Measurements from ENCODE around the gene GAS7.
"Not testable (repeated sequence)": the region's sequence is repeated elsewhere in the genome, so short reads cannot be mapped to it uniquely, and the experiment has no call there.

GAS7 gene

DNA sequence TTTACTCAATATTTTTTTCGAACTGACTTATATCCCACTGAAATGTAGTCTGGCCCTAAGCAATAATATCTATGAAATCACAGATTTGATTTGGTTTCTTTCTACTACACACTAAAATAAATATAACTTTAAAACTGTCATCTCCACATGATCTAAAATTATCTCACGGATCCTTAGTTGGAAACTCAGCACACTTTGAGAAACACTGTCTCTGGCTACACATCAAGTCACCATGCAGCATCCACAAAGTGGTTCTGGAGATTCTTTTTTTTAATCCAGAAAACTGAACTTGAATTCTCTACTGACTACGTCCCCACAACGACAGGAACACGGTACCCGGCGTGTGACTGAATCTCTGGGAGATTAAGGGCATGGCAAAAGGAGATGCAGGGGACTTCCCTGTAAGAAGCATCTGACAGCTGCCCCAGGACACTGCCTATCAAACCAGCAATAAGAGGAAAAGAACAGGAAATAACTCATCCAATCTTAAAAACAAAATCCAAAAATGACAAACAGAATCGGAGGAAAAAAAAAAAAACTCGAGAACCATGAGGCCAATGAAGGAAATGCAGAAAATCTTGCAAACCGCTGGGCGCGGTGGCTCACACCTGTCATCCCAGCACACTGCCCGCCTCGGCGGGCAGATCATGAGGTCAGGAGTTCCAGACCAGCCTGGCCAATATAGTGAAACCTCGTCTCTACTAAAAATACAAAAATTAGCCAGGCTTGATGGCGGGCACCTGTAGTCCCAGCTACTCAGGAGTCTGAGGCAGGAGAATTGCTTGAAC lies 152.3 kb downstream of the GAS7 start:
- no peak for DNase-seq

DNA sequence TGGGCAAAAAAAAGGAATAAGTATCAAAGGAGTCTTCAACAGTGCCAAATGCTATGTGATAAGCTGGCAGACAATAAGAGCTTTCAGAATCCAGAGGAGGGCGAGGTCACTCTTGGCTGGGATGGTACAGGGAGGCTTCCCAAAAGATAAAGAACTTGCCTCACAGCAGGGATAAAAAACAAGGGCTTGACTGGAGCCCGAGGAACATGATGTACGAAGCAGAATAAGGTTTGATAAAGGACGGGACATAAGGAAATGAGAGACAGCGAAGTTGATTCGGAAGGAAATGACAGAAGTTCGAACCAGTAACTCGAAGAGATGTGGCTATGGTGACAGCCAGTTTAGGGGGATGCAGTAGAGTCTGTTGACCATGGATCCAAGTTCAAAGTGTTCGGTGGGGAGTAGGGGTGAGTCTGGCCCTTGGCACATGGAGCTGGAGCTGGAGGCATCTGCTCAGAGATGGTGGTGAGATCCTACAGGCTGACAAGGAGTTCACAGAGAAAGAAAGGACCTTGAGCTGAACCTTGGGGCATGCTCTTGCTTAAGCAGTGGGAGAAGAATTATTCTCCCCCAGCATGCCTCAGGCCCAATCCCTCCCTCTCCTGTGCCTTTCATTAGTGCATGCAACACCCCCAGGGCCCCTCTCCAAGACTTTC lies 155.7 kb downstream of the GAS7 start:
- no peak for DNase-seq

DNA sequence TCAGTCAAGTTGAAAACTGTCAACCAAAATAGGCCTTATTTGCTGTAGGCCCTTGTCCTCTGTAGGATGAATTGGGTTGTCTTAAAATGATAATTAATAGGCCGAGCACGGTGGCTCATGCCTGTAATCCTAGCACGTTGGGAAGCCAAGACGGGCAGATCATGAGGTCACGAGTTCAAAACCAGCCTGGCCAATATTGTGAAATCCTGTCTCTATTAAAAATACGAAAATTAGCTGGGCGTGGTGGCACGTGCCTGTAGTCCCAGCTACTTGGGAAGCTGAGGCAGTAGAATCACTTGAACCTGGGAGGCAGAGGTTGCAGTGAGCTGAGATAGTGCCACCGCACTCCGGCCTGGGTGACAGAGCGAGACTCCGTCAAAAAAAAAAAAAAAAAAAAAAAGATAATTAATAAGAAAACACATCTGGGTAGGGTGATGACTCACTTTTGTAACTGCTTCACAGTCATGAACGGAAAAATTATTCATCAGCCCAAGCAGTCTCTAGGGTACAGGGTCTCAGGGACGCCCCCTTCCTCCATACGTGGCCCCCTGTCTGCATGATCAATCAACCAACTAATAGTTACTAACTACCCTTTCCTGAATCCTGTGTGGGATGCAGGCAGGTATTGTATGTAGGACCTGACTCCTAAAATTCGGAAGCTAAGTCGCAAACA lies 156.4 kb downstream of the GAS7 start:
- no peak for DNase-seq

DNA sequence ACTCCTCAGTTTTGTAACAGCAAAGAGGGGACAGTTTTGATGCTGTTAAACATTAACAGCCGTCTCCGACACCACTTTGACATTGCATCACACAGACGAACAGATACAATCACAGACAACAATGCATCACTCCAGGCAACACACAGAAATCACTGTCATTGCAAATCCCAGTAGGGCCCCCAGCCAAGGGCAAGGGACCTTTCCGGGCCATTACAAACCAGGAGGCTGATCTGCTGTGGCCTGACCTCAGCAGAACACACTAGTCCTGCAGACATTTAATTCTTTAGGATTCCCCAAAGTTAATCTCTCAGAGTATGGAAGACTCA lies 157.2 kb downstream of the GAS7 start:
- no peak for DNase-seq

DNA sequence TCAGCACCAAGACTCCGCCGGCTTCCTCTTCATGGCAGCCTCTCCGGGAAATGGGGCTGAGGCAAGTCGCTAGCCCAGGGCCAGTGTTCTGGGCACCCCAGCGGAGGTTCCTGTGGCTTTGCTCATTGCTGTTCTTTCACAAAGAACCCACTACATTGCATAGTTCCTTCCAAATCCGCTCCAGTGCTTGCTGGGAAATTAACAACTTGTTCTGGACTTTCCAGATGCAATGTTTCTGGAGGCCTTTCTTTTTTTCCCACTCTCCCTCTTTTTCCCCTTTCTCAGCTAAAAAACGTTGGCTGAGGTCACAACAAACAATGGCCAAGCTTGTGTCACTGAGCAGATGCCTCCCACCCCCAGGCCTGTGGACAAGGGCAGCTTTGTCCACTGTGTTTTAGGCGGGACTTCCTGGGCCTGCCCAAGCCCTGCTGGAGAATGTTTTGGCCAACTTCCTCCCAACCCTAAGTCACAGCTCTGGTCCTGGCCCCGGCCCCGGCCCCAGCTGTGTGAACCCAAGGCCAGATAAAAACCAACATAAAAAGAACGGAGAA lies 161.8 kb downstream of the GAS7 start:
- no peak for DNase-seq

DNA sequence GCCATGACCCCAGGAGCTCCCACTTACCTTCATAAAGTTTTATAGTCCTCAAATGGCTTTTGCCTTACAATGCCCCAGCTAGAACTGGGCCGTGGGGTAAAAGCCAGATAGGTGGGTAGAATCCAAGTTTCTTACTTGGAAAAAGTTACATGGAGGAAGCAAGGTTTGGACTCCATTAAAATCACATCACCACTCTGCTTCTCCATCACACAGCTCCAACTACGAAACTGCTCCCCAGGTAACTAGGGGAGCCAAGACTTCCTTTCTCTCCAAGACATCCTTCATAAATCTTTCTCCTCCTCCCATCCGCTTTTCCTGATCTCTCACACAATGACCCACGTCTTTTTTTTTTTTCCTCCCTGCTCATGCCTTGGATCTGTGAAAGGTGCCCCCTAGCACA lies 162.5 kb downstream of the GAS7 start:
- DNase-seq, result no peak

DNA sequence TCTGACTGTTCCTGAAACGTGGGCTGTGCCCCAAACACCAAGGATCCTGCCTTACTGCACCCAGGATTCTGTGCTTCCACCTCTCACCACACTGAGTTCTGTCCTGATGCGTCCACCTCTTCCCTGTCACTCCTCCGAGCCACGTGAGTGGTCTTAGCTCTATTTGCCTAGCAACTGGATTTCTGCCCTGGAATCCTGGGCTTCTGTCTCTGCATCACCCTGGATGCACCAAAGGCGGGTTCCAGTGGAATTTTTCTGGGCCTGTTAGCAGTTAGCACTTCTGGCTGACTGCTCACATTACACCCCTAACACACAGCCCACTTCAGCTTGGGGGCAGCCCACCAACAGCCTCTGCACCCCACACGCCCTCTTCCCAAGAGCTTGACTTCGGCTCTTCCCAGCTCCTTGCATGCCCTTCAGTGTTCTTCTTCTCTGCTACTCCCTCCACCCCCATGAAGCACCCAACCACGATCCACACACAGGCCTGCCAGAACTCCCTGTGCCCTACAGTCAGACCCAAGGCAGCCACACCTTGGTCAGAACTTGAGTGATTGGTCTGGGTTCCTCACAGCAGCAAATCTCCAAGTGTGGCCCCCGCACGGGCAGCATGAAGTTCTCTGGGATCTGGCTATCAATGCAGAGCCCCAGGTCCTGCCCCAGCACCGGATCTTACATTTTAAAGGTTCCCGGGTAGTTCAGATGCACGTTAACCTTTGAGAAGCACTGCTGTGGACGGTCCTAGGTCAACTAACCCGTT lies 163.5 kb downstream of the GAS7 start:
- DNase-seq, result no peak

DNA sequence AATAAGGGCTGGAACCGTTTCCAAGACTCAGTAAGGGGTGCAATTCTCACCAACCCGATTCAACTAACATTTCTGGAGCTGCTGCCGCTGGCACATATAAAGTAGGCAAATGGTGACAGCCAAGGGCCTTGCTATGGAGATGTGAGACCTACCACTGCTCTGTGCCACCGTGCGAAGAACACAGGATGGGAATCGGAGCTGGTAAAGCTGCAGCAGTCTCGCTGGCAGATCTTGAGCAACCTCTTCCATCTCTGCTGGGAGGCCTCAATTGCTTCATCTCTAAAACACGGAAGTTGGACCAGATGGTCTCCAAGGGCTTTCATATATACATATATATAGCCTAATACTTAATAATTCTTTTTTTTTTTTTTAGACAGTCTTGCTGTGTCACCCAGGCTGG lies 164.4 kb downstream of the GAS7 start:
- no peak for DNase-seq

DNA sequence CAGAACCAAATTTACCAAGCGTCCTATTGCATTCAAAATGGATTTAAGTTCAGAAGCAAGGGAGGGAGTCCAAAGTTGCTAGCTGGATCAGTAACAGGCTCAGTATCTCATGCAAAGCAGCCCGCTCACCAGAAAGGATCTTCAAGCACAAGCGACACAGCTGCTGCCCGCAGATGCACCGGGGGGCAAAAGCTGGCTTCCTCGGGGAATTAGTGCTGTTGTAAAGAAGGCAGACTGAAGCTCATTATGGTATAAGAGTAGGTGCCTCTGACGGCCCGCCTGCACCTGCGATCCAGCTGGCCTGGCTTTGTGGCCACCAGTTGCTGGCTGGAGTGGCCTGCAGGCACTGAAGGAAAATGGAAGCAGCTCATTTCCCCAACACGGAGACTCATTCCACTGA lies 165.0 kb downstream of the GAS7 start:
- DNase-seq, result peak; percentile 87

DNA sequence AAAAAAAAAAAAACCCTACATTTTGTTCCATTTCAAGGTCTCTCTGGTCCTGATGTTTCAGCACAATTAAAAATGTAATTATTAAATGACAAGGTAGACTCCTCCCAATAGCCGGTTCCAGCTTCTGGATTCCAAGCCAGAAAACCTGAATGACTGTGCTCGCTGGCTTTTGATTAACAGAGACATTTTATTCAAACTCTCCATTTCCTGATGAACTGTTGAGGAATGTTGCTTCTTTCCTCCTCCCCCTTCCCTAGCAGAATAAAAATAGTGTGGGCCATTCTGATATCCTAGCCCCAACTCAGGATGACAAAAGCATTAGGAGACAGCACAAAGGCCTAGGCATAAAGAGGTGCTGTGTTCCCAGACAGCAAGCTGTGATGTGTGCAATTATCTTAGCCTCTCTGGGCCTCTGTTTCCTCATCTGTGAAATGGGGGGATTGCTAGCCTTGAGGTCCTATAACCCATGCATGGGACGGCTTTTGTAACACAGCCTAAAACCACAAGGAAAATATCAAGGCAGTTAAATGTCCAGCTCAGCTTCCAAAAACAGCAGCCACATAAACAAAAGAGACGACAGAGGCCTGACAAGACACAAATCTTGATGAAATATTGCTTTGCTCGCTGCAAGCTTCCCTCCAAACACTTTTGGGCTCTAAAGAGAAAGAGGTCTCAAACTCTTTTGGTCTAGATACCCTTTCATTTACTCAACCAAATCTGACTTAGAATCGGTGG lies 166.1 kb downstream of the GAS7 start:
- no peak for DNase-seq

DNA sequence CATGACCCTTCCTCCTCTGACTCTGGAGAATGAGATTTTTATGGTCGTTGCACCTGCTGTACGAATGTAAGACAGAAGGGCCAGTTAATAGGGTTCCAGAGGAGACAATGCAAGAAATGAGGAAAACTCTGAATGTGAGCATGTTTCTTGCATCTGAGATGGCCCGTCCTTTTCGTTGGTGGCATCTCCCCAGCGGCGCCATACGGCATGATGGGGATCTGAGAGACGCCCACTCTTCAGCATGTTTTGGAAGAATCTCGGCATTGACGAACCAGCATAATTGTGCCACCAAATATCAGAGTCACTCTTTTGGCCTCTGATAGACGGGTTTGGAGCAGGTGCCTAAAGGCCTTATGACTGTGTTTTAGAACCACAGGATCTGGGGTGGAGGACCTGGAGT lies 166.8 kb downstream of the GAS7 start:
- no peak for DNase-seq

DNA sequence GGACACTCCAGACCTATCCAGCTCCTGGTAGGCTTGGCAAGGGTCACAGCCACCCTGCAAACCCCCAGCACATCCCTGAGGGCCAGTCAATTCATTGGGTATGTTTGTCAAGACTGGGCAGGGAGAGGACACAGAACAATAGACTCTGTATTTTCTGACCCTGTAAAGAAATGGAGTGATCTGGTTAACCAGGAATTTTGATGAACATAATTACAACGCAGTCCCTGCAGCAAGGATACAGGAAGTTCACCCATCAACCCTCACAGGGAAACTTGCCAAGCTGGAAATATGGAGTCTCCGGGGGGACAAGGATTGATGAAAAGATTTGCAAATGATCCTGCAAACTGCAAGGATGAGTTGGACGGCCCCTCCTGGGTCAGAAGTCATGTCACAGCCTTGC lies 167.3 kb downstream of the GAS7 start:
- DNase-seq, result no peak

DNA sequence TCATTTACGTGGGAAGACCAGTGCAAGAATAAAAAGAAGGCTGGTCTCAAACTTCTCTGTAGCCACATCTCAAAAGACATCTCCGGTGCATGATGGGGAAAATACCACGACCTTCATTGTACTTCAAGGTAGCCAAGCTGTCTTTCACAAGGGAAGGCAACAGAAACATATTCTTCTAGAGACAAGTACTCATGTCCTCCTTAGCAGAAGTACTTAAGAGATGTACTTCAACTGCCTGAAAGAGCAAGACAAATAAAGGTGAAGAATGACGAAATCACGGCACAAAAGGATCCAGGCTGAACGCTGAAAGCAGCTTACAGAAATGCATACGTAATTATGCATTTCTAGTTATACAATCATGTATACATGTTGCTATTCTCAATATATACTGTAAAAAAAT lies 169.3 kb downstream of the GAS7 start:
- no peak for DNase-seq

DNA sequence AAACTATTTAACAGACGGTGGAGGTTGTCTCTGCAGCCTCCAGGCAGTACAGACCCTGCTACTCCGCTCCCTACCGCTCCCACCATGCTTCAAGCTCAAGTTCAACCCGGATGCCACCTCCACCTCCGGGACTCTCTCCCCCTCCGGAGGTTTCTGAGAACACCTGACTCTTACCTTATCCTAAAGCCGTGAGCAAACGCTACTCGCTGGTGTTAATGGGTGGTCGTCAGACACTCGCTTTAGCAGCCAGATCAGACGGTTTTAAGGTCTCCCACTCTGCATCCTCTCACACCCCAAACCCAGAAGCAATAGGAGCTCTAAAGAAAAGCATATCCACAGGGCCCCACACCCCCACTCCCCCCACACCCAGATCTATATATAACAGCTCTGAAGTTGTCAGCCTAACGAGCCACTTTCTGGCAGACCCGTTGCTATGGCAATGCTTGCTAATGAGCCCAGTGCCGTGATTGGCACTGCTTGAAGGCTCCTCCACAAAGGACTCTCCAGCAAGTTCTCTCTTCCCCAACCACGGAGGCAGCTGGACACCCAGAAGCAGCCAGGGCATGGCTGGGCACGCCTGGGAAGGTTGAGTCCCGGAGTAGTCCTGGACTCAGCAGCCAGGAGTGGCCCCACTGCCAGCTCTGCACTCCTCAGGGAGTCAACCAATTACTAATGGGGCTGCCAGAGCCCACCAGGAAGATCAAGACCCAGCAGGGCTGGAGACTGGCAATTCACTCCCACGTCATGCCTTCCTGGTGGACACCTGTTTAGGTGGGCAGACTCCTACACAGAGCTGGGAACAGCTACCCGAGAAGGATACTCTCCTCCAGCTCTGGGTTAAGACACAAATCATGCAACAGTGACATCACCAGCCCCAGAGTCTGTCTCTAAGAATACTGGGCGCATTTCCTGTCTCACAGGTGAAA lies 172.2 kb downstream of the GAS7 start:
- peak; percentile 41 for DNase-seq

DNA sequence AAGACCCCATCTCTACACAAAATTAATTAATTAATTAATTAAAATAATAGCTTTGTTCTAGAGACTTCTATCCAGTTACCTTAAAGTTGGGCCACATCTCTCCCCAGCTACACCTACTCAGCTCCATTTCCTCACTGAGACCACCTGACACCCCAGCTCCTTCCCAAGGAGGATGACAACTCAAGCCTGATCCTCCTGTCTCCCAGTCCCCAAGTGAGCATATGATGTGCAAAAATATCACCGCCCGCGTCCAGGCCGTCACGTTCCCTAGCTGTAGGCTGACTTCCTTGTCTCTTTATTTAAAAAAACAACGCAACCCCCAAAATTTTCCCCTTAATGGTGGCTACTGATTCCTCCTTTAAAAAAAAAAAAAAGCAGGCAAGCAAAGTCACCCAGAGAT lies 173.2 kb downstream of the GAS7 start:
- DNase-seq, result no peak

DNA sequence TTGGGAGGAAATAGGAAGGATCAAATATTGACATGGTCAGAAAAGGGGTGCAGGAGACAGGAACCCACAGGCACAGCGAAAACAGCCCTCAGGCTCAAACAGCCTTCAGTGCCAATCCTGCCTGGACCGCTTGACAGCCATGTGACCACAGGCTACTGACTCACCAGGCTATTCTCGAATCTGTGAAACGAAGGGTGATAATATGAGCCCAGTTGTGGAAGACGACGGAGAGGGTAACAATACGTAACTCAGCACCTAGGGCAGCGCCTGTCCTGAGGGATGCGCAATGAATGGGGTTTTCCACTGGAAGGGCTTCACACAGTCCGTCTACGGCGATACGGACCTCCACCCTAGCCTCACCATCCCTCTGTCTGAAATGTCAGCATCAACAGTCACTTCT lies 176.0 kb downstream of the GAS7 start:
- DNase-seq, result no peak

DNA sequence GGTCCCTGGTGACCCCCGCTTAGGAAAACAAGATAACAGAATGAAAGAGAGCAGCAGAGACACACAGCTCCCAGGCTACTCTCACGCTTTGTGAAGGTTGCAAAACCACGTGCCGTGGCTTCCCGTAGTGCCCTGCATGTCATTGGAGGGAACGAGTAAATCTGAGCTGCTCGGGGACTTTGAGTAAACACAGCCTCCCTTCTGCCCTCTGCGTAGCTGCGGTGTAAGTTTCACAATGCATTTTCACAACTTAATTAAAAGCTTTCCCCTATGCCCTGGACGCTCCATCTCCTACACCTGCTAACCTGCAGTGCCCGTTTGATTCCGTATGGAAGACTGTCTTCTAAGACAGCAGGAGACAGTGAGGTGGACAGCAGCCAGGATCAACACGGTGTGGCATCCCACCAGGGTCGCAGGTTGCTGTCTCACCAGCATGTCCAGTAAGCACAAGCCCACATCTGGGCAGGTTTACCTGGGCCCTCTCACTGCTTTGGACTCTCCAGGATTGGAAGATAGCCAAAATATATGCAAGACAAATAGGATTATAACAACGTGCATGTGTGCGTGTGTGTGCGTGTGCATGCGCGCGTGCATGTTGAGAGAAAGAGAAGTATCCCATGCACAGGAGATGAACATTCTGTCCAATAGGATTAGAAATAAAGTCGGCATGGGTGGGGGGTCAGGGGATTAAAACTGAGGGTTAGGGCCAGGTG lies 177.0 kb downstream of the GAS7 start:
- no peak for DNase-seq

DNA sequence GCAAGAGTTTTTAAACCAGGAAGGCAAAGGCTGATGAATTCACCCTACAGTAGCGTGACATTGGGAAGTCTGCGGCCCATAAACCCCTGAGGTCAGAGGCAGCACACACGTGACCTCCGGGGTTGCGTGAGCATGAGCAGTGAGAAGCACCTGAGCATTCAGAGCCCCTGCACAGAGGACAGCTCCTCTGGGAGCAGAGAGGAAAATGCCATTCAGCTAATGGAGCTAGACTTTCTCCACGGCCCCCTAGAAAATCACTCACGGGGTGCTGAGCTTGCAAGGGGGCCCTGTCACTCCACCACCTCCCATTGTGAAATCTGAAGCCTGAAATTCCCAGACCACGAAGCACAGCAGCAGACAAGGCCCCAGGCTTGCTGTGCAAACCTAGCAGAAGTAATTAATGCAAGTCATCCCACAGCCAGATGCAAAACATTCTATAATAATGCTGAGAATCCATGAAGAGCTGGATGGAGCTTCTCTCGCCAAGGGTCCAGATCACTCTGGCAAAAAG lies 178.4 kb downstream of the GAS7 start:
- no peak for DNase-seq

DNA sequence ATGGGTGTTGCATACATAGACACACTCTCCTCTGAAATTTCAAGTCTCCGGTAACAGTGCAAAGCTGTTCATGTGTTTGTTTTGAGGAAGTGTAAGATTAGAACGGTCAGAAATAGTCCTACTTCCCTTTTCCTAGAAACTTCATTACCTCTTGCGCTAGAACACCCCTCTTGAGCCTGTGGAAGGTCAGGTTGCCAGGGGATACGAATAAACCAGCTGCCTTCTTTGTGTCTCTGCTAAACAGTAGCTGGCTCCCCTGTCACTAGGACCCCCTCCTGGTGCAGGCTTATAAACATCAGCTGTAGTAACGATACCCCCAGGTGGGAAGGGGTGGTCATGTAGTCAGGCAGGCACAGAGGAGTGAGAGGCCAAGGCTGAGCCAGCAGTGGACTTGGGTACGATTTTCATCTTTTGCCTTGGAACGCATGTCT lies 179.9 kb downstream of the GAS7 start:
- no peak for DNase-seq

DNA sequence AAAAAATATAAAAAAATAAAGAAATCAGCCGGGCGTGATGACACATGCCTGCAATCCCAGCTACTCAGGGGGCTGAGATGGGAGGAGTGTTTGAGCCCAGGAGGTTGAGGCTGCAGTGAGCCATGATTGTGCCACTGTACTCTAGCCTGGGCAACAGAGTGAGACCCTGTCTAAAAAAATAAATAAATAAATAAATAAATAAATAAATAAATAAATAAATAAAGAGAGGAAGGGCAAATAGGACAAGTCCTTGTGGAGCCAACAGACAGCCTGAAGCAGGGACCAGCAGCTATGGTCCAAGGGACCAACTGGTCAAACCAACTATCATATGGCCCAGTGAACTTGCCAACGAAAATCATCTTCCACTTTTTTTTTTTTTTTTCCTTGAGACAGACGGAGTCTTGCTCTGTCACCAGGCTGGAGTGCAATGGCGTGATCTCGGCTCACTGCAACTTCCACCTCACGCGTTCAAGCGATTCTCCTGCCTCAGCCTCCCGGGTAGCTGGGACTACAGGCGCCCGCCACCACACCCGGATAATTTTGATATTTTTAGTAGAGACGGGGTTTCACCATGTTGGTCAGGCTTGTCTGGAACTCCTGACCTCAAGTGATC lies 181.3 kb downstream of the GAS7 start:
- DNase-seq, result not testable (repeated sequence)

Data from NCI-H524 treated with DMSO at 0.1 percent for 48 hours (cell line).